Coronary artery (tissue), 2 donors: Measurements from ENCODE around the gene ING4.
A peak's percentile ranks its signal among the peaks of the same experiment; 100 is the strongest.

Source experiments
- DNase-seq: peaks from one replicate; pipeline ENCODE4 v3.0.0-alpha.2; 2017; ENCODE audit warnings: low spot score
- H3K27ac ChIP-seq, 2 donors: fragments of 200-600 bp; sonication (generic); one replicate each; pipeline ENCODE4 v1.5.1; 2016 to 2019
- H3K4me3 ChIP-seq: fragments of 200-600 bp; sonication (generic); 2 replicates; pipeline ENCODE4 v1.5.1; 2016; ENCODE audit warnings: mild to moderate bottlenecking, moderate library complexity
- TF ChIP-seq, protein P1 (sequence below): fragments of 200-600 bp; sonication (generic); IDR thresholded peaks from one replicate; pipeline ENCODE4 v1.5.1; 2019; ENCODE audit warnings: antibody characterized with exemption

Gene ING4

GRCh38 chr12:6653987-6654386, 8.9 kb downstream of the ING4 start:
- H3K27ac ChIP-seq = no peak overlapping the region
- TF ChIP-seq, protein P1, sequence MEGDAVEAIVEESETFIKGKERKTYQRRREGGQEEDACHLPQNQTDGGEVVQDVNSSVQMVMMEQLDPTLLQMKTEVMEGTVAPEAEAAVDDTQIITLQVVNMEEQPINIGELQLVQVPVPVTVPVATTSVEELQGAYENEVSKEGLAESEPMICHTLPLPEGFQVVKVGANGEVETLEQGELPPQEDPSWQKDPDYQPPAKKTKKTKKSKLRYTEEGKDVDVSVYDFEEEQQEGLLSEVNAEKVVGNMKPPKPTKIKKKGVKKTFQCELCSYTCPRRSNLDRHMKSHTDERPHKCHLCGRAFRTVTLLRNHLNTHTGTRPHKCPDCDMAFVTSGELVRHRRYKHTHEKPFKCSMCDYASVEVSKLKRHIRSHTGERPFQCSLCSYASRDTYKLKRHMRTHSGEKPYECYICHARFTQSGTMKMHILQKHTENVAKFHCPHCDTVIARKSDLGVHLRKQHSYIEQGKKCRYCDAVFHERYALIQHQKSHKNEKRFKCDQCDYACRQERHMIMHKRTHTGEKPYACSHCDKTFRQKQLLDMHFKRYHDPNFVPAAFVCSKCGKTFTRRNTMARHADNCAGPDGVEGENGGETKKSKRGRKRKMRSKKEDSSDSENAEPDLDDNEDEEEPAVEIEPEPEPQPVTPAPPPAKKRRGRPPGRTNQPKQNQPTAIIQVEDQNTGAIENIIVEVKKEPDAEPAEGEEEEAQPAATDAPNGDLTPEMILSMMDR = no peak
- no peak overlapping the region for H3K4me3 ChIP-seq
- DNase-seq = no peak

DNA sequence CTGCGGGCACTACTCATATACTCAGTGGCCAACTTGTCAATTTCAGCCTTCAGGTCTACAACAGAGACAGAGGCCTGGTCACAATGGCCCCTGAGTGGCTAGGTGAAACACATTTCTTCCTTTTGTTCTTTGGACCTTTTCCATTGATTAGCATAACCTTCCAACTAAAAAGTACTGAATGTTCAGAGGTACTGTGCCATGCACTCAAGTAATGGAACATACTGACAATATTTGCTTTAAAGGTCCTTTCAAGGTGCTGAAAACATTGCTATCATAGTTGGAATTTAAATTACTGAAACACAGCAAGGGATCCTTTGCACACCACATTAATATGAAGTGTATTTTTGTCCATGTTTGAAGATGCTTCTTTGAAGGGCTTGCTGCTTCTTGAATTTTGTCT, 9.6 kb downstream of the ING4 start:
- H3K4me3 ChIP-seq = no peak overlapping the region
- no peak for DNase-seq
- TF ChIP-seq, protein P1 = no peak
- H3K27ac ChIP-seq = no peak overlapping the region

DNA sequence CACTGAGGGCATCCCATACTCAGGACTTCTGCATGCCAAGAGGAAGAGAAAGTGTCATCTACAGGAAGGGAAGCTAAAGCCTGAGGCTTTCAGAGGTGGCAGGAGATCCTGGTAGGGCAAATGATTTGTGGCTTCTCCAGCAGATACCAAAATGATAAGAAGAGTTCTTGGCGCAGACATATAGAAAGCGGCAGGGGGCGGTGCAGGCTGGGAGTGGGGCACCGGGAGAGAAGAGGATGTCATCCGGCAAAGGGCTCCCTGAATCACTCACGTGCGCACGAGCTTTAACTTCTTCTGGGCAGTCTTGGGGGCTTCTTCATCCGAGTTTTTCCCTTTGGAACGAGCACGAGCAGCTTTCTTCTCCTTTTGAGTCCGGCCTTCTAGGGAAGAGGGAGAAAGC, 10.5 kb downstream of the ING4 start:
- H3K4me3 ChIP-seq = no peak overlapping the region
- no peak overlapping the region for H3K27ac ChIP-seq
- TF ChIP-seq, protein P1 = no peak
- DNase-seq = no peak

- TF ChIP-seq, protein P1 = no peak
- no peak overlapping the region for H3K4me3 ChIP-seq
- no peak overlapping the region for H3K27ac ChIP-seq
Observed at GRCh38 chr12:6650832-6651231, 12.1 kb downstream of the ING4 start.

GRCh38 chr12:6647083-6647604, 15.8 kb downstream of the ING4 start, which contains the start of gene ACRBP:
ACRBP (minus strand) TSS chr12:6647432; CDS start chr12:6647366, 66 bp downstream.
- Histone ChIP-seq H3K4me3 (peak within 1 kb of the TSS; percentile 67), H3K27ac (peak within 1 kb of the TSS in 1 of 2 donors; percentile 46)
- no peak for DNase-seq
- TF ChIP-seq, protein P1 = no peak

More at GRCh38 chr12:6650832-6651231, 12.1 kb downstream of the ING4 start:
- DNase-seq = no peak

DNA sequence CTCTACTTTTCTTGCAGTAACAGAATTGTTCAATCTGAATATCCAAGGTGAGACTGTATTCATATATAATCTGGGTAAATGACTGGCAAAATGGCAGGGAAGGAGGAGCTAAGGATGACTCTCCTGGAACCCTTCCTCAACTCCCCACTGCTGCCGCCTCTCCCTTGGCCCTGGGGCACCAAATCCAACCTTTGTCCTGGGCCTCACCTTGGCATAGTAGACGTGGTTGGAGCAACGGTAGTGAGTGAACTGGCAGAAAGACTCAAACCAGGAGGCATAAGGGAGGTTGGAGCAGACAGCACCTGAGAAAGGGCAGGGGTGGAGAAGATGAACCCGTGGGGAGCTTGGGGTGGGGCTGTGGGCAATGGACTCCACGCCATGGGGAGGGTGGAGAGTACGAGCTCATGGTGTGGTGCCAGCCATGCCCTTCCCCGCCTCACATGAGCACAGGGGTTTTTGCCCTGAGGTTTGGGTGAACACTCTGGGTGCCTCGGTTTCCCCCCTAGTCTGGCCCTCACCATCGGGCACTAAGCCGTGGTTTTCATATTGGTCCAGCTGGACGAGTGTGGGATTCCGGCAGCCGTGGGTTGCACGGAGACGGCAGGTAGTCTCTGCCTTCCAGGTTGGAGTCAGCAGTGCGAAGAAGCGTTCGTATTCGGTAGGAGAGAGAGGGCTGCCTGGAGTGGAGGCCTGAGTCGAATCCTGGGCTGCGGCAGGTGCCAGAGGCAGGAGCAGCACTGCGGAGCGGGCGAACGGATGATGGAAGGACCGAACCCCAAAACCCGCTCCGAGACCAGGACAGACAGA, 16.4 kb downstream of the ING4 start:
- H3K27ac ChIP-seq = peak overlapping the region in 1 of 2 donors; percentile 46
- H3K4me3 ChIP-seq = peak overlapping the region; percentile 67
- DNase-seq = no peak
- TF ChIP-seq, protein P1 = no peak

- DNase-seq = no peak
- Histone ChIP-seq H3K4me3 (no peak overlapping the region), H3K27ac (peak overlapping the region in 1 of 2 donors; percentile 50)
- TF ChIP-seq, protein P1 = no peak
Observed at GRCh38 chr12:6644903-6645302, 18.0 kb downstream of the ING4 start.
